ENCODE data around the gene C17orf107. TPM values are rescaled to one million over a fixed set of nuclear protein-coding genes. Genes with fewer than 3 reads are reported as not detected.
"Not testable (repeated sequence)": the region's sequence is repeated elsewhere in the genome, so short reads cannot be mapped to it uniquely, and the experiment has no call there.

The C17orf107 gene
- total RNA-seq, 2 experiments from 2014 or later, result 0.76 to 0.79 TPM

DNA sequence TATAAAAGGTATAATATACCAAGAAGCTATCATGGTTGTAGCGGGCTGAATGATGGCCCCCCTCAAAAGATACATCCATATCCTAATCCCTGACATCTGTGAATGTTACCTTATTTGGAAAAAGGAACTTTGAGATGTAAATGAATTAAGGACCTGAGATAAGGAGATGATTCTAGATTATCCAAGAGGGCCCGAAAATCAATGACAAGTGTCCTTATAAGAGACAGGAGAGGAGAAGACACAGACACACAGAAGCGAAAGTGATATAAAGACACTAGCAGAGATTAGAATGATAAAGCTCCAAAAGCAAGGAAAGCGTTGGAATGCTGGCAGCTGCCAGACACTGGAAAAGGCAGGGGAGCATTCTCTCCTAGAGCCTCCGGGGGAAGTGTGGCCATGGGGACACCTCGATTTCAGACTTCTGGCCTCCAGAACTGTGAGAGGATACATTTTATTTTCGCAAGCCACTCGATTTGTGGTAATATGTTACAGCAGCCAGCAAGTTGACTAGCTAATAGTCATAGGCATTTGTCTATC, 20.2 kb downstream of the C17orf107 start:
- Histone ChIP-seq H3K4me3 (ENCODE audit: low read depth, low read length, poor library complexity, severe bottlenecking) (no peak overlapping the region), H3K9me3 (ENCODE audit: low read length) (no peaks in the 10 kb centered on the region), H4K20me1 (ENCODE audit: insufficient read depth, low read length) (no peaks in the 10 kb centered on the region), H3K9me2 (ENCODE audit: insufficient read depth, low read length) (no peaks in the 10 kb centered on the region), H3K27ac (ENCODE audit: low read depth, low read length, poor library complexity, severe bottlenecking) (no peak overlapping the region), H2AFZ (ENCODE audit: low read length) (no peak overlapping the region), H3K79me2 (ENCODE audit: insufficient read depth, low read depth, low read length) (no peaks in the 10 kb centered on the region), H3K4me2 (ENCODE audit: low read length) (no peak overlapping the region), H3K4me1 (ENCODE audit: insufficient read depth, low read length, poor library complexity, severe bottlenecking) (no peaks in the 10 kb centered on the region), H3K36me3 (ENCODE audit: insufficient read depth, low read length) (no peaks in the 10 kb centered on the region)
- DNase-seq (ENCODE audit: low spot score), result no peak
- ChIA-PET POLR2A (no interaction called here), CTCF (ENCODE audit: unreplicated experiment) (no interaction called here)
- no TSS peak for BruUV-seq (replicated peaks)
- no peak for TF ChIP-seq EZH2phosphoT487 (IDR thresholded peaks at IDR 0.05; ENCODE audit: borderline replicate concordance, low read depth, low read length)
- TF ChIP-seq, protein P1, sequence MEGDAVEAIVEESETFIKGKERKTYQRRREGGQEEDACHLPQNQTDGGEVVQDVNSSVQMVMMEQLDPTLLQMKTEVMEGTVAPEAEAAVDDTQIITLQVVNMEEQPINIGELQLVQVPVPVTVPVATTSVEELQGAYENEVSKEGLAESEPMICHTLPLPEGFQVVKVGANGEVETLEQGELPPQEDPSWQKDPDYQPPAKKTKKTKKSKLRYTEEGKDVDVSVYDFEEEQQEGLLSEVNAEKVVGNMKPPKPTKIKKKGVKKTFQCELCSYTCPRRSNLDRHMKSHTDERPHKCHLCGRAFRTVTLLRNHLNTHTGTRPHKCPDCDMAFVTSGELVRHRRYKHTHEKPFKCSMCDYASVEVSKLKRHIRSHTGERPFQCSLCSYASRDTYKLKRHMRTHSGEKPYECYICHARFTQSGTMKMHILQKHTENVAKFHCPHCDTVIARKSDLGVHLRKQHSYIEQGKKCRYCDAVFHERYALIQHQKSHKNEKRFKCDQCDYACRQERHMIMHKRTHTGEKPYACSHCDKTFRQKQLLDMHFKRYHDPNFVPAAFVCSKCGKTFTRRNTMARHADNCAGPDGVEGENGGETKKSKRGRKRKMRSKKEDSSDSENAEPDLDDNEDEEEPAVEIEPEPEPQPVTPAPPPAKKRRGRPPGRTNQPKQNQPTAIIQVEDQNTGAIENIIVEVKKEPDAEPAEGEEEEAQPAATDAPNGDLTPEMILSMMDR (conservative IDR thresholded peaks at IDR 0.05; ENCODE audit: low read length), result no peak
- intact Hi-C loops (cut with micrococcal nuclease; ENCODE audit: unreplicated experiment), result no loop called here

DNA sequence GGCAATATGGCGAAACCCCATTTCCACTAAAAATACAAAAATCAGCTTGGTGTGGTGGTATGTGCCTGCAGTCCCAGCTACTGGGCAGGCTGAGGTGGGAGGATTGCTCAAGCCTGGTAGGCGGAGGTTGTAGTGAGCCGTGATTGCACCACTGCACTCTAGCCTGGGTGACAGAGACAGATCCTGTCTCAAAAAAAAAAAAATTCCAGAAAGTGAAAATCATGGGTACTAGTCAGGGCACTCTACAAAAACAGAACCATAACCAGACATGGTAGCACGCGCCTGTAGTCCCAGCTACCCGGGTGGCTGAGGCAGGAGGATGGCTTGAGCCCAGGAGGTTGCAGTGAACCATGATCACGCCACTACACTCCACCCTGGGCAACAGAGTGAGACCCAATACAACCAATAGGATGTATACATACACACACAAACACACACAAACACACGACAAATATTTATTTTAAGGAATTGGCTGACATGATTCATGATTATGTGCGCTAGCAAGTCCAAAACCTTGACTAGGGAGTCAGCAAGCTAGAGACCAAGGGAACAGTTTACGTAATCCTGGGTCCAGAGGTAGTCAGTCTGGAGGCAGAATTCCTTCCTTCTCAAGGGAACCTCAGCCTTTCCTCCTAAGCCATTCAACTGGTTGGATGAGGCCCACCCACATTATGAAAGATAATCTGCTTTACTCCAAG, 21.2 kb downstream of the C17orf107 start:
- no peaks in the 10 kb centered on the region for H3K79me2 ChIP-seq (ENCODE audit: insufficient read depth, low read depth, low read length)
- no peaks in the 10 kb centered on the region for H3K36me3 ChIP-seq (ENCODE audit: insufficient read depth, low read length)
- H4K20me1 ChIP-seq (ENCODE audit: insufficient read depth, low read length), result no peaks in the 10 kb centered on the region
- POLR2A ChIA-PET, result no interaction called here
- no peaks in the 10 kb centered on the region for H3K9me2 ChIP-seq (ENCODE audit: insufficient read depth, low read length)
- DNase-seq (ENCODE audit: low spot score), result no peak
- H3K9me3 ChIP-seq (ENCODE audit: low read length), result no peaks in the 10 kb centered on the region
- H3K4me1 ChIP-seq (ENCODE audit: insufficient read depth, low read length, poor library complexity, severe bottlenecking), result no peaks in the 10 kb centered on the region
- H3K4me3 ChIP-seq (ENCODE audit: low read depth, low read length, poor library complexity, severe bottlenecking), result no peak overlapping the region
- CTCF ChIA-PET (ENCODE audit: unreplicated experiment), result no interaction called here
- TF ChIP-seq, protein P1 (conservative IDR thresholded peaks at IDR 0.05; ENCODE audit: low read length), result no peak
- no peak for TF ChIP-seq EZH2phosphoT487 (IDR thresholded peaks at IDR 0.05; ENCODE audit: borderline replicate concordance, low read depth, low read length)
- no peak overlapping the region for H3K4me2 ChIP-seq (ENCODE audit: low read length)
- intact Hi-C loops (cut with micrococcal nuclease; ENCODE audit: unreplicated experiment), result no loop called here
- no peak overlapping the region for H3K27ac ChIP-seq (ENCODE audit: low read depth, low read length, poor library complexity, severe bottlenecking)
- H2AFZ ChIP-seq (ENCODE audit: low read length), result no peak overlapping the region
- no TSS peak for BruUV-seq (replicated peaks)

DNA sequence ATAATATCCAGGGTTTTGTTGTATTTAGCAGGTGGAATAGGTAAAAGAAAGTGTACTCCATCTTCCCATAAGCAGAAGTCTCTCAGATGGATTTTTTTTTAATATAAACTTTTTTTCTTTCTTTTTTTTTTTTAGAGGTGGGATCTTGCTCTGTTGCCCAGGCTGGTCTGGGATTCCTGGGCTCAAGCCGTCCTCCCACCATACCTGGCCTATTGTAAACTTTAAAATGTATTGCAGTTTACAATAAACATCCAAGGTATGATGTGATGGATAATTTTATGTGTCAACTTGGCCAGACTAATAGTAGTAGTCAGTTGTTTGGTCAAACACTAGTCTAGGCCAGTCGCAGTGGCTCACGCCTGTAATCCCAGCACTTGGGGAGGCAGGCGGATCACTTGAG, 22.0 kb downstream of the C17orf107 start:
- Histone ChIP-seq H3K4me3 (ENCODE audit: low read depth, low read length, poor library complexity, severe bottlenecking) (no peak overlapping the region), H3K27ac (ENCODE audit: low read depth, low read length, poor library complexity, severe bottlenecking) (no peak overlapping the region), H2AFZ (ENCODE audit: low read length) (no peak overlapping the region), H4K20me1 (ENCODE audit: insufficient read depth, low read length) (no peaks in the 10 kb centered on the region), H3K36me3 (ENCODE audit: insufficient read depth, low read length) (no peaks in the 10 kb centered on the region), H3K9me2 (ENCODE audit: insufficient read depth, low read length) (no peaks in the 10 kb centered on the region), H3K4me2 (ENCODE audit: low read length) (no peak overlapping the region), H3K9me3 (ENCODE audit: low read length) (no peaks in the 10 kb centered on the region), H3K79me2 (ENCODE audit: insufficient read depth, low read depth, low read length) (no peaks in the 10 kb centered on the region), H3K4me1 (ENCODE audit: insufficient read depth, low read length, poor library complexity, severe bottlenecking) (no peaks in the 10 kb centered on the region)
- intact Hi-C loops (cut with micrococcal nuclease; ENCODE audit: unreplicated experiment), result no loop called here
- no peak for DNase-seq (ENCODE audit: low spot score)
- BruUV-seq (replicated peaks), result no TSS peak
- POLR2A ChIA-PET, result no interaction called here
- TF ChIP-seq, protein P1 (conservative IDR thresholded peaks at IDR 0.05; ENCODE audit: low read length), result no peak
- no peak for TF ChIP-seq EZH2phosphoT487 (IDR thresholded peaks at IDR 0.05; ENCODE audit: borderline replicate concordance, low read depth, low read length)
- CTCF ChIA-PET (ENCODE audit: unreplicated experiment), result no interaction called here

DNA sequence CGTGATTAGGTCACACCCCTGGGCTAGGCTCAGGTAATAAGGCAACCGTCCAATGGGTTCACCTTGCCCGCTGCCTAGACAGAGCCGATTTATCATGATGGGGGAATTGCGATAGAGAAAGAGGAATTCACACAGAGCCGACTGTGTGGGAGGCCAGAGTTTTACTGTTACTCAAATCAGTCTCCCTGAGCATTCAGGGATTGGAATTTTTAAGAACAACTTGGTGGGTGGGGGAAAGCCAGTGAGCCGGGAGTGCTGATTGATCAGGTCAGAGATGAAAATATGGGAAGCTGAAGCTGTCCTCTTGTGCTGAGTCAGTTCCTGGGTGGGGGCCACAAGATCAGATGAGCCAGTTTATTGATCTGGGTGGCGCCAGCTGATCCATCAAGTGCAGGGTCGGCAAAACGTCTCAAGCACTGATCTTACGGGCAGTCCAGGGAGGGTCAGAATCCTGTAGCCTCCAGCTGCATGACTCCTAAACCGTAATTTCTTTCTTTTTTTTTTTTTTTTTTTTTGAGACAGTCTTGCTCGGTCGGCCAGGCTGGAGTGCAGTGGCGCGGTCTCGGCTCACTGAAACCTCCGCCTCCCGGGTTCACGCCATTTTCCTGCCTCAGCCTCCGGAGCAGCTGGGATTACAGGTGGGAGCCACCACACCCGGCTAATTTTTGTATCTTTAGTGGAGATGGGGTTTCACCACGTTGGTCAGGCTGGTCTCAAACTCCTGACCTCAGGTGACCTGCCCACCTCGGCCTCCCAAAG, 27.4 kb downstream of the C17orf107 start:
- H3K9me3 ChIP-seq (ENCODE audit: low read length); H4K20me1 ChIP-seq (ENCODE audit: insufficient read depth, low read length); DNase-seq (ENCODE audit: low spot score); H3K9me2 ChIP-seq (ENCODE audit: insufficient read depth, low read length); BruUV-seq (replicated peaks); H3K4me3 ChIP-seq (ENCODE audit: low read depth, low read length, poor library complexity, severe bottlenecking); H3K27ac ChIP-seq (ENCODE audit: low read depth, low read length, poor library complexity, severe bottlenecking); intact Hi-C loops (cut with micrococcal nuclease; ENCODE audit: unreplicated experiment); H2AFZ ChIP-seq (ENCODE audit: low read length); H3K4me2 ChIP-seq (ENCODE audit: low read length); H3K4me1 ChIP-seq (ENCODE audit: insufficient read depth, low read length, poor library complexity, severe bottlenecking); CTCF ChIA-PET (ENCODE audit: unreplicated experiment); H3K79me2 ChIP-seq (ENCODE audit: insufficient read depth, low read depth, low read length): not testable (repeated sequence)
- POLR2A ChIA-PET, result interaction anchor here (0.7 kb wide), 1 partner anchor 349 kb away, joined by 3 read pairs; no protein-coding TSS in a partner anchor
- peaks cover 14% of the 10 kb centered on the region for H3K36me3 ChIP-seq (ENCODE audit: insufficient read depth, low read length)

Measured in OCI-LY7 (cell line).